ENCODE data around the gene CELSR1.

Gene CELSR1

GRCh38 chr22:46549971-46550641 is 12.7 kb upstream of the CELSR1 start:
- DNase-seq, result no peak

GRCh38 chr22:46549563-46549840 is 12.1 kb upstream of the CELSR1 start:
- no peak for DNase-seq

GRCh38 chr22:46547883-46548244 is 10.4 kb upstream of the CELSR1 start:
- DNase-seq, result no peak

GRCh38 chr22:46547179-46547882 is 9.9 kb upstream of the CELSR1 start:
- no peak for DNase-seq

- DNase-seq, result no peak
Observed at GRCh38 chr22:46546466-46547178, 9.2 kb upstream of the CELSR1 start.

GRCh38 chr22:46545086-46545792 is 7.8 kb upstream of the CELSR1 start:
- DNase-seq, result no peak

GRCh38 chr22:46542011-46542985 is 4.9 kb upstream of the CELSR1 start:
- DNase-seq, result no peak

GRCh38 chr22:46541536-46541935 is 4.1 kb upstream of the CELSR1 start:
- DNase-seq, result no peak

GRCh38 chr22:46540874-46541273 is 3.5 kb upstream of the CELSR1 start:
- no peak for DNase-seq

GRCh38 chr22:46539169-46539568 is 1.7 kb upstream of the CELSR1 start:
- DNase-seq, result no peak

- DNase-seq, result no peak
Observed at GRCh38 chr22:46538814-46539160, 1.4 kb upstream of the CELSR1 start.

- no peak for DNase-seq
Observed at GRCh38 chr22:46537946-46538813, 760 bp upstream of the CELSR1 start.

- DNase-seq, result no peak
Observed at GRCh38 chr22:46536537-46537224, 739 bp downstream of the CELSR1 start.

- DNase-seq, result no peak
Observed at GRCh38 chr22:46535876-46536536, 1.4 kb downstream of the CELSR1 start.

- DNase-seq, result no peak
Observed at GRCh38 chr22:46534901-46535630, 2.4 kb downstream of the CELSR1 start.

GRCh38 chr22:46534177-46534776 is 3.1 kb downstream of the CELSR1 start:
- no peak for DNase-seq

- no peak for DNase-seq
Observed at GRCh38 chr22:46533070-46533833, 4.2 kb downstream of the CELSR1 start.

- no peak for DNase-seq
Observed at GRCh38 chr22:46532416-46532815, 5.0 kb downstream of the CELSR1 start.

Measured in NCI-H2107 (cell line).